ENCODE measurements around the gene PRKAR2B.

The PRKAR2B gene

GRCh38 chr7:107044347-107045194 lies at the start of gene PRKAR2B:
TSS of gene PRKAR2B (plus strand) at chr7:107044705. CDS start at chr7:107044908, 203 bp downstream.
- peak; percentile 80 for DNase-seq (ENCODE audit: extremely low spot score)
- ChIA-PET CTCF (no interaction called here), POLR2A (no interaction called here)
- TF ChIP-seq, protein P1, sequence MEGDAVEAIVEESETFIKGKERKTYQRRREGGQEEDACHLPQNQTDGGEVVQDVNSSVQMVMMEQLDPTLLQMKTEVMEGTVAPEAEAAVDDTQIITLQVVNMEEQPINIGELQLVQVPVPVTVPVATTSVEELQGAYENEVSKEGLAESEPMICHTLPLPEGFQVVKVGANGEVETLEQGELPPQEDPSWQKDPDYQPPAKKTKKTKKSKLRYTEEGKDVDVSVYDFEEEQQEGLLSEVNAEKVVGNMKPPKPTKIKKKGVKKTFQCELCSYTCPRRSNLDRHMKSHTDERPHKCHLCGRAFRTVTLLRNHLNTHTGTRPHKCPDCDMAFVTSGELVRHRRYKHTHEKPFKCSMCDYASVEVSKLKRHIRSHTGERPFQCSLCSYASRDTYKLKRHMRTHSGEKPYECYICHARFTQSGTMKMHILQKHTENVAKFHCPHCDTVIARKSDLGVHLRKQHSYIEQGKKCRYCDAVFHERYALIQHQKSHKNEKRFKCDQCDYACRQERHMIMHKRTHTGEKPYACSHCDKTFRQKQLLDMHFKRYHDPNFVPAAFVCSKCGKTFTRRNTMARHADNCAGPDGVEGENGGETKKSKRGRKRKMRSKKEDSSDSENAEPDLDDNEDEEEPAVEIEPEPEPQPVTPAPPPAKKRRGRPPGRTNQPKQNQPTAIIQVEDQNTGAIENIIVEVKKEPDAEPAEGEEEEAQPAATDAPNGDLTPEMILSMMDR (IDR thresholded peaks at IDR 0.05; ENCODE audit: control extremely low read depth, extremely low read depth, low read depth, missing control alignments) = no peak

DNA sequence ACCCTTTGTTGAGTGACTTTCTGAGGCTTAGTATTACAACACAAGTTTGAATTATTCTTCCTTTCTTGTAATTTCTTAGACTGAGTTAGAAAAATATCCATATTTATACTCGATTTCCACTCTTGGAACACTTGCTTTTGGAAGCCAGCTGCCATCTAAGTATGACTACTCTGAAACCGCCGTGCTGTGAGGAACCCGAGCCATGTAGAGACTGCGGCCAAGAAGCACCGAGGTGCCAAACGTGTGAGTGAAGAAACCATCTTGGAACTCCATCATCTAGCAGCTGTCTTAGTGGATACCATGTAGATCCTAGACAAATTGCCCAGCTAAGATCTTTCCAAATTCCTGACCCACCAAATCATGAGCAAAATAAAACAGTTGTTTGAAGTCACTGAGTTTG lies 49.7 kb upstream of the PRKAR2B start:
- DNase-seq (ENCODE audit: extremely low spot score) = no peak
- TF ChIP-seq, protein P1 (IDR thresholded peaks at IDR 0.05; ENCODE audit: control extremely low read depth, extremely low read depth, low read depth, missing control alignments) = no peak
- CTCF ChIA-PET = no interaction called here
- POLR2A ChIA-PET = no interaction called here

GRCh38 chr7:106997487-106998271 lies 46.8 kb upstream of the PRKAR2B start:
- TF ChIP-seq, protein P1 (IDR thresholded peaks at IDR 0.05; ENCODE audit: control extremely low read depth, extremely low read depth, low read depth, missing control alignments) = no peak
- POLR2A ChIA-PET = no interaction called here
- CTCF ChIA-PET = interaction anchor here (2.0 kb wide), 1 partner anchor 10 kb away, joined by 5 read pairs; no protein-coding TSS in a partner anchor
- no peak for DNase-seq (ENCODE audit: extremely low spot score)

- TF ChIP-seq, protein P1 (IDR thresholded peaks at IDR 0.05; ENCODE audit: control extremely low read depth, extremely low read depth, low read depth, missing control alignments) = no peak
- CTCF ChIA-PET = interaction anchor here (0.7 to 2.0 kb wide), 2 partner anchors 9 to 797 kb away, joined by 4 to 5 read pairs; no protein-coding TSS in a partner anchor
- DNase-seq (ENCODE audit: extremely low spot score) = no peak
- POLR2A ChIA-PET = no interaction called here
These were observed 45.5 kb upstream of the PRKAR2B start for GRCh38 chr7:106999023-106999422.

- TF ChIP-seq, protein P1 (IDR thresholded peaks at IDR 0.05; ENCODE audit: control extremely low read depth, extremely low read depth, low read depth, missing control alignments) = no peak
- no peak for DNase-seq (ENCODE audit: extremely low spot score)
- ChIA-PET POLR2A (no interaction called here), CTCF (interaction anchor here (1.3 kb wide), 1 partner anchor 16 kb away, joined by 3 read pairs; no protein-coding TSS in a partner anchor)
These were observed 43.0 kb upstream of the PRKAR2B start for GRCh38 chr7:107001490-107001889.

GRCh38 chr7:107002126-107002525 lies 42.4 kb upstream of the PRKAR2B start:
- ChIA-PET POLR2A (no interaction called here), CTCF (interaction anchor here (1.3 kb wide), 1 partner anchor 15 kb away, joined by 3 read pairs; no protein-coding TSS in a partner anchor)
- TF ChIP-seq, protein P1 (IDR thresholded peaks at IDR 0.05; ENCODE audit: control extremely low read depth, extremely low read depth, low read depth, missing control alignments) = no peak
- no peak for DNase-seq (ENCODE audit: extremely low spot score)

All from GM10248 (cell line).